A549 treated with GW870086 at 1 μM for 4 hours (cell line): ENCODE measurements around the gene PTPRA. TPM values are rescaled to one million over a fixed set of nuclear protein-coding genes. Genes with fewer than 3 reads are reported as not detected.

ENCODE experiments used
- total RNA-seq: library from RNA; stranded (reverse); fragments of 200-300 nt; extraction: Qiagen RNA extraction; gene quantifications from 5 replicates; pipeline ENCODE4 v1.2.3, GENCODE V29; 2022; ENCODE audit warnings: low read depth

Gene PTPRA
- 33.2 to 38.4 TPM (median 37.4 TPM) in 5 replicates for total RNA-seq

GRCh38 chr20:2873010-2873746 lies at the start of gene PTPRA:
PTPRA (plus strand) TSS chr20:2873481; CDS start chr20:2964278, 90,797 bp downstream.

GRCh38 chr20:2840138-2840966 lies 32.9 kb upstream of the PTPRA start, which contains the start of the genes PCED1A and VPS16:
PCED1A (minus strand) TSS chr20:2840655; CDS start chr20:2839912, 743 bp downstream.
VPS16 (plus strand) TSS chr20:2840745; CDS start chr20:2840775, 30 bp downstream.

GRCh38 chr20:3043322-3043721 lies 170.0 kb downstream of the PTPRA start, which contains the start of gene GNRH2:
GNRH2 (plus strand) TSS chr20:3043622; CDS start chr20:3044415, 793 bp downstream.

DNA sequence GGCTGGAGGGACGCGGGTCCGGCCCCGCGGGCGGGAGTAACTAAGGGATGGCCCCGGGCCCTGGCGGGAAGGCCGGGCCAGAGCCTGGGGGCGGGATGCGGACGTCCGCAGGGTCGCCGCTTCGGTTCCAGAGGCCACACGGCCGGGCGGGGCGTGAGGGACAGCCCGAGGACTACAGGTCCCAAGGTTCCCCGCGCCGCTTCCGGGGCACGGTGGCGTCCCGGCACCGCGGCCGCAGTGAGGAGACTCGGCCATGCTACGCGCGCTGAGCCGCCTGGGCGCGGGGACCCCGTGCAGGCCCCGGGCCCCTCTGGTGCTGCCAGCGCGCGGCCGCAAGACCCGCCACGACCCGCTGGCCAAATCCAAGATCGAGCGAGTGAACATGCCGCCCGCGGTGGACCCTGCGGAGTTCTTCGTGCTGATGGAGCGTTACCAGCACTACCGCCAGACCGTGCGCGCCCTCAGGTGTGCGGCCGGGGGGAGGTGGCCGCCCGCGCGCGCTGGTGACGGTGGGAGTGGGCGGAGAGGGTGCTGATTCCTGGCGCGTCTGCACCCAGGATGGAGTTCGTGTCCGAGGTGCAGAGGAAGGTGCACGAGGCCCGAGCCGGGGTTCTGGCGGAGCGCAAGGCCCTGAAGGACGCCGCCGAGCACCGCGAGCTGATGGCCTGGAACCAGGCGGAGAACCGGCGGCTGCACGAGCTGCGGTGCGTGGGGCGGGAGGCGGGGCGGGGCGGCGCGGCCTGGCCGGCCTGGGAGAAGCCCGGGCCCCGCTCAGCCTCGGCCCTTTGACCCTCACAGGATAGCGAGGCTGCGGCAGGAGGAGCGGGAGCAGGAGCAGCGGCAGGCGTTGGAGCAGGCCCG lies 172.8 kb downstream of the PTPRA start, which contains the start of gene MRPS26:
MRPS26 (plus strand) TSS at position 237 of the 861 bp plus-strand sequence; CDS start at position 254, 17 bp downstream.

GRCh38 chr20:3071610-3072529 lies 198.6 kb downstream of the PTPRA start, which contains the start of gene OXT:
OXT (plus strand) TSS chr20:3071620; CDS start chr20:3071656, 36 bp downstream.

GRCh38 chr20:3084283-3084985 lies 211.2 kb downstream of the PTPRA start, which contains the start of gene AVP:
AVP (minus strand) TSS chr20:3084724; CDS start chr20:3084674, 50 bp downstream.

Other genes with a start within 250 kb of the PTPRA start
- gene NOP56, start 220.8 kb upstream of the PTPRA start, total RNA-seq = 574 to 654 TPM (median 595 TPM) in 5 replicates
- 126 to 137 TPM (median 132 TPM) in 5 replicates for gene IDH3B, start 209.3 kb upstream of the PTPRA start, total RNA-seq
- gene EBF4, start 180.7 kb upstream of the PTPRA start, total RNA-seq = 1.4 to 3.4 TPM (median 2.3 TPM) in 5 replicates
- not detected in 5 replicates for gene CPXM1, start 72.9 kb upstream of the PTPRA start, total RNA-seq
- gene C20orf141, start 58.5 kb upstream of the PTPRA start, total RNA-seq = 0.46 to 0.96 TPM (median 0.50 TPM) in 3 of 5 replicates, not detected in the others
- 0.06 TPM in 1 of 5 replicates, not detected in the others for gene TMEM239, start 57.1 kb upstream of the PTPRA start, total RNA-seq
- gene PCED1A, start 32.8 kb upstream of the PTPRA start, total RNA-seq = 19.5 to 28.3 TPM (median 26.1 TPM) in 5 replicates
- gene VPS16, start 32.7 kb upstream of the PTPRA start, total RNA-seq = 24.4 to 34.4 TPM (median 31.4 TPM) in 5 replicates
- 0.29 to 0.59 TPM (median 0.32 TPM) in 4 of 5 replicates, not detected in the other for gene GNRH2, start 170.1 kb downstream of the PTPRA start, total RNA-seq
- gene MRPS26, start 172.6 kb downstream of the PTPRA start, total RNA-seq = 118 to 154 TPM (median 150 TPM) in 5 replicates
- not detected in 5 replicates for gene OXT, start 198.1 kb downstream of the PTPRA start, total RNA-seq
- not detected in 5 replicates for gene AVP, start 211.2 kb downstream of the PTPRA start, total RNA-seq